Trophoblast cell (in vitro differentiated cells and primary cell): ENCODE data around the gene ATAD3C.
"Not testable (repeated sequence)": the region's sequence is repeated elsewhere in the genome, so short reads cannot be mapped to it uniquely, and the experiment has no call there.

Experiments used
- DNase-seq, 2 donors: peaks; one replicate each; pipeline ENCODE4 v3.0.0-alpha.2; 2016
- H2AFZ ChIP-seq: 2 replicates; pipeline ENCODE4 v1.6.1; 2013; ENCODE audit warnings: low read length, moderate library complexity, mild to moderate bottlenecking; ENCODE audit not compliant: insufficient read depth, poor library complexity
- H2AK5ac ChIP-seq: 2 replicates; pipeline ENCODE4 v1.6.1; 2013; ENCODE audit warnings: mild to moderate bottlenecking, low read length
- H2BK120ac ChIP-seq: 2 replicates; pipeline ENCODE4 v1.6.1; 2013; ENCODE audit warnings: low read length, mild to moderate bottlenecking, moderate library complexity; ENCODE audit not compliant: insufficient read depth, poor library complexity
- H2BK12ac ChIP-seq: 2 replicates; pipeline ENCODE4 v1.6.1; 2013; ENCODE audit warnings: mild to moderate bottlenecking, low read length, moderate library complexity
- H2BK5ac ChIP-seq: 2 replicates; pipeline ENCODE4 v1.6.1; 2013; ENCODE audit warnings: low read length, low read depth, moderate library complexity, mild to moderate bottlenecking; ENCODE audit not compliant: poor library complexity
- H3K14ac ChIP-seq: 2 replicates; pipeline ENCODE4 v1.6.1; 2013; ENCODE audit warnings: mild to moderate bottlenecking, low read length
- H3K18ac ChIP-seq: 2 replicates; pipeline ENCODE4 v1.6.1; 2013; ENCODE audit warnings: mild to moderate bottlenecking, low read length
- H3K23ac ChIP-seq: 2 replicates; pipeline ENCODE4 v1.6.1; 2013; ENCODE audit warnings: low read length
- H3K27ac ChIP-seq: 2 replicates; pipeline ENCODE4 v1.5.1; 2013; ENCODE audit warnings: low read depth, mild to moderate bottlenecking, inconsistent platforms, low read length, moderate library complexity
- H3K27me3 ChIP-seq: 2 replicates; pipeline ENCODE4 v1.6.1; 2013; ENCODE audit warnings: inconsistent platforms, mild to moderate bottlenecking, low read length, moderate library complexity; ENCODE audit not compliant: insufficient read depth
- H3K36me3 ChIP-seq, 2 experiments: 1 replicate in 1 of 2; 2 replicates in 1 of 2; pipeline ENCODE4 v1.6.1; 2013; ENCODE audit warnings: low read length in 2 of 2, mild to moderate bottlenecking in 2 of 2, moderate library complexity in 1 of 2; ENCODE audit not compliant: insufficient read depth in 2 of 2, control insufficient read depth in 1 of 2
- H3K4ac ChIP-seq: 2 replicates; pipeline ENCODE4 v1.6.1; 2013; ENCODE audit warnings: low read depth, mild to moderate bottlenecking, low read length, moderate library complexity
- H3K4me1 ChIP-seq, 2 experiments: 1 replicate in 1 of 2; 2 replicates in 1 of 2; pipeline ENCODE4 v1.6.1; 2013; ENCODE audit warnings: low read length in 2 of 2, mild to moderate bottlenecking in 2 of 2, moderate library complexity in 1 of 2; ENCODE audit not compliant: insufficient read depth in 2 of 2, control insufficient read depth in 1 of 2
- H3K4me2 ChIP-seq: 2 replicates; pipeline ENCODE4 v1.6.1; 2013; ENCODE audit warnings: inconsistent platforms, mild to moderate bottlenecking, low read length, moderate library complexity
- H3K4me3 ChIP-seq: 2 replicates; pipeline ENCODE4 v1.5.1; 2013; ENCODE audit warnings: mild to moderate bottlenecking, low read depth, low read length, inconsistent platforms
- H3K79me1 ChIP-seq: one replicate; pipeline ENCODE4 v1.6.1; 2013; ENCODE audit warnings: low read length
- H3K79me2 ChIP-seq: 2 replicates; pipeline ENCODE4 v1.6.1; 2013; ENCODE audit warnings: low read length, mild to moderate bottlenecking; ENCODE audit not compliant: control insufficient read depth, insufficient read depth, poor library complexity
- H3K9ac ChIP-seq: 2 replicates; pipeline ENCODE4 v1.6.1; 2013; ENCODE audit warnings: mild to moderate bottlenecking, low read length
- H3K9me3 ChIP-seq: 2 replicates; pipeline ENCODE4 v1.6.1; 2013; ENCODE audit warnings: low read depth, mild to moderate bottlenecking, control low read depth, inconsistent platforms, low read length; ENCODE audit not compliant: insufficient read depth
- H4K12ac ChIP-seq: 2 replicates; pipeline ENCODE4 v1.6.1; 2013; ENCODE audit warnings: low read depth, mild to moderate bottlenecking, low read length, moderate library complexity
- H4K8ac ChIP-seq: 2 replicates; pipeline ENCODE4 v1.6.1; 2013; ENCODE audit warnings: low read depth, mild to moderate bottlenecking, low read length, moderate library complexity
- H4K91ac ChIP-seq: one replicate; pipeline ENCODE4 v1.6.1; 2013; ENCODE audit warnings: low read depth, mild to moderate bottlenecking, low read length, moderate library complexity
- WGBS: extraction: QIAGEN DNeasy Blood & Tissue Kit; methylation state at CpG from one replicate; pipeline ENCODE4 v1.1.7; 2013; ENCODE audit warnings: missing lambda C conversion rate; ENCODE audit not compliant: insufficient read length, insufficient coverage; ENCODE audit errors: extremely low coverage; 5-methylcytosine and 5-hydroxymethylcytosine counted together

Gene ATAD3C

GRCh38 chr1:1505801-1506200, 56.3 kb downstream of the ATAD3C start:
- Histone ChIP-seq H2AFZ (peak overlapping the region; percentile 68), H2AK5ac (peak overlapping the region; percentile 69)
- not testable (repeated sequence) for H3K9ac ChIP-seq, H2BK5ac ChIP-seq, H3K23ac ChIP-seq, H3K18ac ChIP-seq, H2BK120ac ChIP-seq, H3K9me3 ChIP-seq, H3K14ac ChIP-seq, H3K4me3 ChIP-seq, H4K8ac ChIP-seq, H3K27me3 ChIP-seq, H3K79me2 ChIP-seq, H3K36me3 ChIP-seq, H3K4me2 ChIP-seq, H3K27ac ChIP-seq, H3K4me1 ChIP-seq, H3K79me1 ChIP-seq, H4K91ac ChIP-seq, H4K12ac ChIP-seq, H3K4ac ChIP-seq, DNase-seq, H2BK12ac ChIP-seq
- WGBS = no CpG with 5 or more reads among the region's 5 CpGs

DNA sequence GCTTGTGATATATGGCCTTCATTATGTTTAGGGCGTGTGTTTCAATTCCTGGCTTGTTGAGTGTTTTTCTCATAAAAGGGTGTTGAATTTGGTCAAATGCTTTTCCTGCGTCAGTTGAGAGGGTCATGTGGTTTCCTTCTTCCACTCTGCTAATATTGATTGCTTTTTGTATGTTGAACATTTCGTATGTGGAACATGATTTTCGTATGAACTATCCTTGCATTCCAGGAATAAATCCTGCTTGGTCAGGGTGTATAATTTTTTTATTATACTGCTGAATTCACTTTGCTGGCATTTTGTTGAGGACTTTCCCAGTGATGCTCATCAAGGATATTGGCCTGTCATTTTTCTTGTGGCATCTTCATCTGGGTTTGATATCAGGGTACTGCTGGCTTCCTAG, 57.8 kb downstream of the ATAD3C start:
- Histone ChIP-seq H2BK120ac (no peak overlapping the region), H3K4ac (no peak overlapping the region), H3K27me3 (no peaks in the 10 kb centered on the region), H2AK5ac (no peak overlapping the region), H3K18ac (no peak overlapping the region), H2BK12ac (no peak overlapping the region), H4K8ac (no peak overlapping the region), H2AFZ (no peak overlapping the region), H3K36me3 (no peaks in the 10 kb centered on the region), H4K12ac (no peak overlapping the region), H3K4me2 (no peak overlapping the region), H2BK5ac (no peak overlapping the region), H3K4me1 (peaks cover 0 to 3% of the 10 kb centered on the region in 2 experiments), H3K4me3 (no peak overlapping the region), H3K14ac (no peak overlapping the region), H3K79me1 (peaks cover 5% of the 10 kb centered on the region), H3K9me3 (no peaks in the 10 kb centered on the region), H3K27ac (no peak overlapping the region), H4K91ac (no peak overlapping the region), H3K79me2 (peaks cover 5% of the 10 kb centered on the region), H3K23ac (no peak overlapping the region), H3K9ac (no peak overlapping the region)
- WGBS = no CpG with 5 or more reads among the region's 4 CpGs
- no peak for DNase-seq

GRCh38 chr1:1508775-1509464, 59.4 kb downstream of the ATAD3C start:
- not testable (repeated sequence) for H3K4ac ChIP-seq, H3K9me3 ChIP-seq, H2AFZ ChIP-seq, H3K23ac ChIP-seq, H3K36me3 ChIP-seq, H2BK12ac ChIP-seq, H2BK5ac ChIP-seq, DNase-seq, H3K27ac ChIP-seq, H3K14ac ChIP-seq, H3K4me1 ChIP-seq, H3K4me2 ChIP-seq, H3K79me1 ChIP-seq, H4K8ac ChIP-seq, H2AK5ac ChIP-seq, H2BK120ac ChIP-seq, H4K91ac ChIP-seq, H4K12ac ChIP-seq, H3K79me2 ChIP-seq, H3K18ac ChIP-seq, H3K27me3 ChIP-seq, H3K4me3 ChIP-seq, H3K9ac ChIP-seq
- no CpG with 5 or more reads among the region's 34 CpGs for WGBS

GRCh38 chr1:1509465-1509850, 60.0 kb downstream of the ATAD3C start:
- not testable (repeated sequence) for H3K4ac ChIP-seq, H4K91ac ChIP-seq, H3K9me3 ChIP-seq, H3K79me2 ChIP-seq, H3K27ac ChIP-seq, H3K36me3 ChIP-seq, H3K79me1 ChIP-seq, H3K18ac ChIP-seq, H2AFZ ChIP-seq, H3K9ac ChIP-seq, H3K4me2 ChIP-seq, H2AK5ac ChIP-seq, H2BK5ac ChIP-seq, H3K4me1 ChIP-seq, H2BK12ac ChIP-seq, DNase-seq, H2BK120ac ChIP-seq, H3K23ac ChIP-seq, H3K14ac ChIP-seq, H3K27me3 ChIP-seq, H4K8ac ChIP-seq, H4K12ac ChIP-seq, H3K4me3 ChIP-seq
- WGBS = no CpG with 5 or more reads among the region's 21 CpGs
